ENCODE results near the gene SHISAL2A. TPM values are rescaled to one million over a fixed set of nuclear protein-coding genes. Genes with fewer than 3 reads are reported as not detected.

SHISAL2A gene
- total RNA-seq, 1 donor from 2014 or later = not detected

- no peak for DNase-seq
These were observed 11.0 kb upstream of the SHISAL2A start for GRCh38 chr1:52621950-52622349.

GRCh38 chr1:52623812-52624211 lies 9.2 kb upstream of the SHISAL2A start:
- DNase-seq = no peak

- DNase-seq = no peak
These were observed 5.9 kb upstream of the SHISAL2A start for GRCh38 chr1:52627028-52627427.

- DNase-seq = no peak
These were observed 4.2 kb upstream of the SHISAL2A start for GRCh38 chr1:52628614-52629324.

- DNase-seq = no peak
These were observed 3.7 kb upstream of the SHISAL2A start for GRCh38 chr1:52629325-52629643.

GRCh38 chr1:52629667-52630066 lies 3.3 kb upstream of the SHISAL2A start:
- no peak for DNase-seq

- no peak for DNase-seq
These were observed 1.1 kb upstream of the SHISAL2A start for GRCh38 chr1:52631759-52632331.

- DNase-seq = peak; percentile 35
These were observed 355 bp downstream of the SHISAL2A start for GRCh38 chr1:52633291-52633754.

- DNase-seq = no peak
These were observed 1.1 kb downstream of the SHISAL2A start for GRCh38 chr1:52634111-52634510.

- no peak for DNase-seq
These were observed 2.5 kb downstream of the SHISAL2A start for GRCh38 chr1:52635321-52636089.

- DNase-seq = no peak
These were observed 4.0 kb downstream of the SHISAL2A start for GRCh38 chr1:52636721-52637695.

- DNase-seq = no peak
These were observed 5.0 kb downstream of the SHISAL2A start for GRCh38 chr1:52637946-52638345.

- no peak for DNase-seq
These were observed 7.7 kb downstream of the SHISAL2A start for GRCh38 chr1:52640697-52641096.

GRCh38 chr1:52641307-52641706 lies 8.3 kb downstream of the SHISAL2A start:
- DNase-seq = no peak

- DNase-seq = no peak
These were observed 12.3 kb downstream of the SHISAL2A start for GRCh38 chr1:52645261-52645660.

GRCh38 chr1:52651904-52652303 lies 18.9 kb downstream of the SHISAL2A start:
- DNase-seq = no peak

- no peak for DNase-seq
These were observed 20.4 kb downstream of the SHISAL2A start for GRCh38 chr1:52653207-52653849.

- DNase-seq = no peak
These were observed 21.1 kb downstream of the SHISAL2A start for GRCh38 chr1:52654063-52654462.

GRCh38 chr1:52657702-52658101 lies 24.7 kb downstream of the SHISAL2A start:
- no peak for DNase-seq

GRCh38 chr1:52658795-52659194 lies 25.8 kb downstream of the SHISAL2A start:
- no peak for DNase-seq

GRCh38 chr1:52659356-52659755 lies 26.4 kb downstream of the SHISAL2A start:
- DNase-seq = no peak

Data from tongue (tissue), 2 donors.